ENCODE data around the gene PBXIP1. TPM values are rescaled to one million over a fixed set of nuclear protein-coding genes. Genes with fewer than 3 reads are reported as not detected.

Gene PBXIP1
- total and polyA plus RNA-seq, 7 donors: 13.6 to 149 (median 77.7) TPM

- intact Hi-C loops (cut with DNase I): no loop called here
- Histone ChIP-seq H3K4me1 (peaks cover 47% of the 10 kb centered on the region), H3K9me3 (no peaks in the 10 kb centered on the region), H3K4me3 (peak overlapping the region; percentile 71), H3K27ac (peak overlapping the region; percentile 88), H3K36me3 (ENCODE audit: insufficient read depth in 1 of 2, low read depth in 1 of 2) (peaks cover 0 to 33% of the 10 kb centered on the region in 2 donors), H3K27me3 (ENCODE audit: insufficient read depth in 3 of 3, low read length in 2 of 3) (no peaks in the 10 kb centered on the region)
- 0 to 15% (median 12%) methylated on average over 4 of the region's 4 CpGs for WGBS, 3 donors
- DNase-seq (peak in 1 of 2 donors; percentile 71), ATAC-seq (peak; percentile 18 to 59 (median 38))
- TF ChIP-seq, protein P1, sequence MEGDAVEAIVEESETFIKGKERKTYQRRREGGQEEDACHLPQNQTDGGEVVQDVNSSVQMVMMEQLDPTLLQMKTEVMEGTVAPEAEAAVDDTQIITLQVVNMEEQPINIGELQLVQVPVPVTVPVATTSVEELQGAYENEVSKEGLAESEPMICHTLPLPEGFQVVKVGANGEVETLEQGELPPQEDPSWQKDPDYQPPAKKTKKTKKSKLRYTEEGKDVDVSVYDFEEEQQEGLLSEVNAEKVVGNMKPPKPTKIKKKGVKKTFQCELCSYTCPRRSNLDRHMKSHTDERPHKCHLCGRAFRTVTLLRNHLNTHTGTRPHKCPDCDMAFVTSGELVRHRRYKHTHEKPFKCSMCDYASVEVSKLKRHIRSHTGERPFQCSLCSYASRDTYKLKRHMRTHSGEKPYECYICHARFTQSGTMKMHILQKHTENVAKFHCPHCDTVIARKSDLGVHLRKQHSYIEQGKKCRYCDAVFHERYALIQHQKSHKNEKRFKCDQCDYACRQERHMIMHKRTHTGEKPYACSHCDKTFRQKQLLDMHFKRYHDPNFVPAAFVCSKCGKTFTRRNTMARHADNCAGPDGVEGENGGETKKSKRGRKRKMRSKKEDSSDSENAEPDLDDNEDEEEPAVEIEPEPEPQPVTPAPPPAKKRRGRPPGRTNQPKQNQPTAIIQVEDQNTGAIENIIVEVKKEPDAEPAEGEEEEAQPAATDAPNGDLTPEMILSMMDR (IDR thresholded peaks at IDR 0.05): no peak
Measured at GRCh38 chr1:154955039-154955717, 721 bp downstream of the PBXIP1 start.

- peak overlapping the region; percentile 88 for H3K27ac ChIP-seq
- intact Hi-C loops (cut with DNase I): loop anchor here in 1 of 2 donors (5.0 kb wide), 1 partner anchor 108 kb away; the partner anchor contains the start of gene EFNA4
- H3K9me3 ChIP-seq: no peaks in the 10 kb centered on the region
- ATAC-seq (no peak), DNase-seq (no peak)
- H3K27me3 ChIP-seq (ENCODE audit: insufficient read depth in 3 of 3, low read length in 2 of 3): no peaks in the 10 kb centered on the region
- WGBS, 3 donors: 50 to 56% (median 53%) methylated on average over 3 of the region's 3 CpGs
- H3K36me3 ChIP-seq (ENCODE audit: insufficient read depth in 1 of 2, low read depth in 1 of 2): peaks cover 0 to 36% of the 10 kb centered on the region in 2 donors
- TF ChIP-seq, protein P1 (IDR thresholded peaks at IDR 0.05): no peak
- peak overlapping the region; percentile 71 for H3K4me3 ChIP-seq
- H3K4me1 ChIP-seq: peaks cover 47% of the 10 kb centered on the region
Measured at GRCh38 chr1:154954541-154954940, 1.4 kb downstream of the PBXIP1 start.

- 21 to 51% (median 48%) methylated on average over 2 of the region's 2 CpGs for WGBS, 3 donors
- no peaks in the 10 kb centered on the region for H3K9me3 ChIP-seq
- ATAC-seq (no peak), DNase-seq (no peak)
- H3K4me1 ChIP-seq: peaks cover 47% of the 10 kb centered on the region
- intact Hi-C loops (cut with DNase I): loop anchor here in 1 of 2 donors (5.0 kb wide), 1 partner anchor 109 kb away; the partner anchor contains the start of gene EFNA4
- peak overlapping the region; percentile 71 for H3K4me3 ChIP-seq
- H3K27ac ChIP-seq: peak overlapping the region; percentile 88
- H3K27me3 ChIP-seq (ENCODE audit: insufficient read depth in 3 of 3, low read length in 2 of 3): no peaks in the 10 kb centered on the region
- TF ChIP-seq, protein P1 (IDR thresholded peaks at IDR 0.05): no peak
- H3K36me3 ChIP-seq (ENCODE audit: insufficient read depth in 1 of 2, low read depth in 1 of 2): peaks cover 0 to 34% of the 10 kb centered on the region in 2 donors
Measured at GRCh38 chr1:154953611-154954038, 2.3 kb downstream of the PBXIP1 start.

GRCh38 chr1:154952664-154953063 is 3.2 kb downstream of the PBXIP1 start:
- Histone ChIP-seq H3K4me1 (peaks cover 47% of the 10 kb centered on the region), H3K27me3 (ENCODE audit: insufficient read depth in 3 of 3, low read length in 2 of 3) (no peaks in the 10 kb centered on the region), H3K9me3 (no peaks in the 10 kb centered on the region), H3K27ac (peak overlapping the region; percentile 88), H3K4me3 (peak overlapping the region; percentile 71), H3K36me3 (ENCODE audit: insufficient read depth in 1 of 2, low read depth in 1 of 2) (peaks cover 0 to 37% of the 10 kb centered on the region in 2 donors)
- no peak for DNase-seq
- intact Hi-C loops (cut with DNase I): loop anchor here in 1 of 2 donors (5.0 kb wide), 1 partner anchor 110 kb away; the partner anchor contains the start of gene EFNA4
- TF ChIP-seq, protein P1 (IDR thresholded peaks at IDR 0.05): no peak
- no peak for ATAC-seq
- WGBS, 3 donors: 51 to 70% (median 53%) methylated on average over 6 of the region's 6 CpGs
